Bronchial epithelial cell (primary cell): ENCODE measurements around the gene PAQR4. TPM values are rescaled to one million over a fixed set of nuclear protein-coding genes. Genes with fewer than 3 reads are reported as not detected.

Experiments used
- DNase-seq: peaks from one replicate; pipeline ENCODE4 v3.0.0-alpha.2; 2010; ENCODE audit warnings: low read depth
- FAIRE-seq: peaks from 2 replicates; lab custom pipeline; 2011; peaks lifted over from hg19 to GRCh38; lab: Jason Lieb, UNC
- H3K27me3 ChIP-seq: 2 replicates; pipeline ENCODE4 v1.5.1; 2011; ENCODE audit warnings: low read length; ENCODE audit not compliant: control insufficient read depth, insufficient read depth
- H3K36me3 ChIP-seq: 2 replicates; pipeline ENCODE4 v1.5.1; 2011; ENCODE audit warnings: low read length; ENCODE audit not compliant: control insufficient read depth, insufficient read depth
- H3K4me3 ChIP-seq: 2 replicates; pipeline ENCODE4 v1.5.1; 2011; ENCODE audit warnings: mild to moderate bottlenecking, low read depth, low read length, control low read depth
- total RNA-seq: library from RNA; depleted of rRNA; stranded (reverse); fragments of >200 nt; gene quantifications from 2 replicates; pipeline ENCODE4 v1.2.1, GENCODE V29; 2014
- TF ChIP-seq, protein P1 (sequence below): IDR thresholded peaks from 2 replicates; pipeline ENCODE4 v1.5.1; 2011; ENCODE audit warnings: mild to moderate bottlenecking, moderate library complexity, low read length, control low read depth, inconsistent platforms; ENCODE audit not compliant: insufficient read depth, severe bottlenecking

The PAQR4 gene
- total RNA-seq, 1 donor from 2014 or later: 5.3 TPM

DNA sequence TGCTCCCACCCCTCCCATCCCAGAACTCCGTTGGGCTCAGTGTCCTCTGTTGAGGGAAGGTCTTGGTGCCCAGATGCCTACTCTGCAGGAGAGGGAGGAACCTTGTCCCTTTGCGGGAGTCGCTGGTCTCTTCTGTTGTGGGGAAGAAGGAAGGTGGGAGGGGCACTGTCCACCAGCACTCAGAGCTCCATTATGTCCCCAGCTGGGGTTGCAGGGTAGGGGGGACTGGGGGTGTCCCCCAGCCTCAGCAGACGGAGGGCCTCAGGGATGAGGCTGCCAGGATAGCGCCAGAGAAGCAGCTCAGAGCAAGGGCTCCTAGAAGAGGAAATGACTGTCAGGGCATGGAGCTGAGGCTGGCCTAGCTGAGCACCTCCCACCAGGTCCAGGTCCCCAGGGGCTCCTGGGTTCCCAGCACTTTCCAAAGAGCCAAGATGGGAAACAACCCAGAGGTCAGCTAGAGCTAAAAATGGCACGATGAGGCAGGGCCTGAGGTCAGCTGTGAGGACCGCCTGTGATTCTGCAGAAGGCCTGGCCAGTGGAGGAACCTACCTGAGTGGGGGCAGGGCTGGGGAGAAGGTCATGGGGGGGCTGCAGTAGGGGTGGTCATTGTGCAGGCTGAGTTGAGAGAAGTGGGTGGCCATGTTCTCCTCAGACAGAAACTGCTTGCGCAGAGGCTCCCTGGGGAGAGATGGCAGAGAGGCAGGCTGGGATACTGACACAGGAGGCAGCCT, 53.7 kb downstream of the PAQR4 start:
- H3K4me3 ChIP-seq: peak overlapping the region; percentile 52
- H3K36me3 ChIP-seq: peaks cover 27% of the 10 kb centered on the region
- H3K27me3 ChIP-seq: no peaks in the 10 kb centered on the region
- FAIRE-seq (no peak), DNase-seq (no peak)
- TF ChIP-seq, protein P1, sequence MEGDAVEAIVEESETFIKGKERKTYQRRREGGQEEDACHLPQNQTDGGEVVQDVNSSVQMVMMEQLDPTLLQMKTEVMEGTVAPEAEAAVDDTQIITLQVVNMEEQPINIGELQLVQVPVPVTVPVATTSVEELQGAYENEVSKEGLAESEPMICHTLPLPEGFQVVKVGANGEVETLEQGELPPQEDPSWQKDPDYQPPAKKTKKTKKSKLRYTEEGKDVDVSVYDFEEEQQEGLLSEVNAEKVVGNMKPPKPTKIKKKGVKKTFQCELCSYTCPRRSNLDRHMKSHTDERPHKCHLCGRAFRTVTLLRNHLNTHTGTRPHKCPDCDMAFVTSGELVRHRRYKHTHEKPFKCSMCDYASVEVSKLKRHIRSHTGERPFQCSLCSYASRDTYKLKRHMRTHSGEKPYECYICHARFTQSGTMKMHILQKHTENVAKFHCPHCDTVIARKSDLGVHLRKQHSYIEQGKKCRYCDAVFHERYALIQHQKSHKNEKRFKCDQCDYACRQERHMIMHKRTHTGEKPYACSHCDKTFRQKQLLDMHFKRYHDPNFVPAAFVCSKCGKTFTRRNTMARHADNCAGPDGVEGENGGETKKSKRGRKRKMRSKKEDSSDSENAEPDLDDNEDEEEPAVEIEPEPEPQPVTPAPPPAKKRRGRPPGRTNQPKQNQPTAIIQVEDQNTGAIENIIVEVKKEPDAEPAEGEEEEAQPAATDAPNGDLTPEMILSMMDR: no peak

Other genes with a start within 250 kb of the PAQR4 start
- gene PRSS27, start 249.1 kb upstream of the PAQR4 start, total RNA-seq: 1.3 and 4.5 TPM in 2 replicates
- gene SRRM2, start 216.7 kb upstream of the PAQR4 start, total RNA-seq: 30.5 and 41.5 TPM in 2 replicates
- 468 and 946 TPM in 2 replicates for gene ELOB, start 192.1 kb upstream of the PAQR4 start, total RNA-seq
- gene PRSS33, start 181.8 kb upstream of the PAQR4 start, total RNA-seq: not detected in 2 replicates
- gene PRSS41, start 170.9 kb upstream of the PAQR4 start, total RNA-seq: not detected in 2 replicates
- 2.8 and 4.5 TPM in 2 replicates for gene PRSS21, start 152.1 kb upstream of the PAQR4 start, total RNA-seq
- gene ZG16B, start 139.0 kb upstream of the PAQR4 start, total RNA-seq: 0.53 and 0.90 TPM in 2 replicates
- gene PRSS22, start 111.2 kb upstream of the PAQR4 start, total RNA-seq: 9.2 and 16.9 TPM in 2 replicates
- 63.7 and 76.0 TPM in 2 replicates for gene FLYWCH2, start 86.1 kb upstream of the PAQR4 start, total RNA-seq
- gene FLYWCH1, start 57.4 kb upstream of the PAQR4 start, total RNA-seq: 41.9 and 96.5 TPM in 2 replicates
- gene KREMEN2, start 5.1 kb upstream of the PAQR4 start, total RNA-seq: 1.1 and 1.2 TPM in 2 replicates
- 0.26 and 0.51 TPM in 2 replicates for gene PKMYT1, start 11.1 kb downstream of the PAQR4 start, total RNA-seq
- under 0.01 and 0.13 TPM in 2 replicates for gene CLDN9, start 43.6 kb downstream of the PAQR4 start, total RNA-seq
- not detected in 2 replicates for gene CLDN6, start 48.8 kb downstream of the PAQR4 start, total RNA-seq
- gene TNFRSF12A, start 51.0 kb downstream of the PAQR4 start, total RNA-seq: 440 and 686 TPM in 2 replicates
- gene HCFC1R1, start 54.6 kb downstream of the PAQR4 start, total RNA-seq: 1.1 and 5.6 TPM in 2 replicates
- gene THOC6, start 54.7 kb downstream of the PAQR4 start, total RNA-seq: 23.7 and 28.4 TPM in 2 replicates
- gene BICDL2, start 67.6 kb downstream of the PAQR4 start, total RNA-seq: 24.5 and 56.1 TPM in 2 replicates
- under 0.01 and 0.13 TPM in 2 replicates for gene MMP25, start 77.2 kb downstream of the PAQR4 start, total RNA-seq
- 0.53 and 2.8 TPM in 2 replicates for gene IL32, start 96.3 kb downstream of the PAQR4 start, total RNA-seq
- not detected in 2 replicates for gene ZSCAN10, start 129.9 kb downstream of the PAQR4 start, total RNA-seq
- 17.5 and 22.4 TPM in 2 replicates for gene ZNF205, start 143.2 kb downstream of the PAQR4 start, total RNA-seq
- 7.6 and 10.6 TPM in 2 replicates for gene ZNF213, start 165.7 kb downstream of the PAQR4 start, total RNA-seq
- not detected in 2 replicates for gene OR1F1, start 218.9 kb downstream of the PAQR4 start, total RNA-seq